Chondrocyte (in vitro differentiated cells): ENCODE measurements around the gene SLC45A1. TPM values are rescaled to one million over a fixed set of nuclear protein-coding genes. Genes with fewer than 3 reads are reported as not detected.

ENCODE experiments used
- DNase-seq: peaks from one replicate; pipeline ENCODE4 v3.0.0; 2021; ENCODE audit warnings: mixed read lengths, low spot score
- H3K27ac Mint-ChIP-seq: one replicate; pipeline ENCODE4 v1.8.0; 2021; ENCODE audit warnings: mild to moderate bottlenecking, moderate library complexity, mixed read lengths; ENCODE audit not compliant: unreplicated experiment
- H3K27me3 Mint-ChIP-seq: 2 replicates; pipeline ENCODE4 v1.8.0; 2021; ENCODE audit warnings: low read depth, mixed read lengths
- H3K36me3 Mint-ChIP-seq: 2 replicates; pipeline ENCODE4 v1.8.0; 2021; ENCODE audit warnings: low read depth, mixed read lengths
- H3K4me1 Mint-ChIP-seq: 2 replicates; pipeline ENCODE4 v1.8.0; 2021; ENCODE audit warnings: low read depth, mild to moderate bottlenecking, mixed read lengths
- H3K4me3 Mint-ChIP-seq: one replicate; pipeline ENCODE4 v1.8.0; 2021; ENCODE audit warnings: mild to moderate bottlenecking, moderate library complexity, mixed read lengths; ENCODE audit not compliant: unreplicated experiment
- H3K9me3 Mint-ChIP-seq: 2 replicates; pipeline ENCODE4 v1.8.0; 2021; ENCODE audit warnings: low read depth, mixed read lengths
- CTCF ChIP-seq: fragments of 200-600 bp; sonication (generic); IDR thresholded peaks from 2 replicates; pipeline ENCODE4 v1.5.0; 2021; ENCODE audit warnings: antibody characterized with exemption, mild to moderate bottlenecking, moderate library complexity
- total RNA-seq: library from RNA; stranded (reverse); gene quantifications from 3 replicates; pipeline ENCODE4 v1.2.1, GENCODE V29; 2021

Gene SLC45A1
- total RNA-seq, 1 donor from 2014 or later, result 4.8 TPM

DNA sequence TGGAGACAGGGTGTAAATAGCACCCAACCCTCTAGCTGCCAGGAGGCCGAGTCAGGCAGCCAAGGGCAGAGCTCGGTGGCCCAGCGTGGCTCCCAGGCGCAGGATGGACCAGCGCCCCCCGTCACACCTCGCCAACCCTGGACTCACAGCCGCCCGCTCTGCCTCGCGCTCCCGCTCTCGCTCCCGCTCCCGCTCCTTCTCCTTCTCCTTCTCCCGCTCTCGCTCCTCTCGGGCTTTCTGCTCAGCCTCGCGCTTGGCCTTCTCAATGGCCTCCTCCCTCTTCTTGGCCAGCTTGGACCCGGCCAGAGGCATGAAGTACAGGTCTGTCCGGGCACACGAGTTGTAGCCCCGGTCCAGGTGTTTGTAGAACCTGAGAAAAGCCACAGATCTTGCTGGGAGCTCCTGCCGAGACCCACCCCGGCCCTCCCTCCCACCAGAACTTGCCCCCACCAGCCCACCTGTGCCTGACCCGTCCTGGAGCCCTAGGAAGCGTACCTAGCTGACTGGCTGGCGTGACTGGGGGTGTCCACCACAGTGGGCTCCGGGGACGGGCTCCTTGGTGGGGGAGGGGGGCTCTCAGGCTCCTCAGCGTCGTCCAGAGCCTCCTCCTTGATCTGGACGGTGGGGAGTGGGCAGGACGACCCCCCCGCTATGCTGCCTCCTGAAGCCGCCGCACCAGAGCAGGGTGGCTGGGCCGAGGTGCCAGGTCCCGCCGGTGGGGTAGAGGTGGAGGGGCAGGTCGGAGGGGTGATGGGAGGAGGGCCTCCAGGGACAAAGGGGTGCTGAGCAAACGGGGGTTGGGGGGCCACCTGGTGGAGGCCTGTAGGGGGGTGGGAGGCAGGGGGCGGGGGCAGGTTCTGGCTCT, 41.9 kb downstream of the SLC45A1 start:
- no peaks in the 10 kb centered on the region for H3K27me3 Mint-ChIP-seq
- H3K36me3 Mint-ChIP-seq, result peaks cover 30% of the 10 kb centered on the region
- H3K4me1 Mint-ChIP-seq, result peaks cover 16% of the 10 kb centered on the region
- DNase-seq, result no peak
- no peaks in the 10 kb centered on the region for H3K9me3 Mint-ChIP-seq
- H3K4me3 Mint-ChIP-seq, result no peak overlapping the region
- H3K27ac Mint-ChIP-seq, result no peak overlapping the region
- no peak for TF ChIP-seq CTCF

DNA sequence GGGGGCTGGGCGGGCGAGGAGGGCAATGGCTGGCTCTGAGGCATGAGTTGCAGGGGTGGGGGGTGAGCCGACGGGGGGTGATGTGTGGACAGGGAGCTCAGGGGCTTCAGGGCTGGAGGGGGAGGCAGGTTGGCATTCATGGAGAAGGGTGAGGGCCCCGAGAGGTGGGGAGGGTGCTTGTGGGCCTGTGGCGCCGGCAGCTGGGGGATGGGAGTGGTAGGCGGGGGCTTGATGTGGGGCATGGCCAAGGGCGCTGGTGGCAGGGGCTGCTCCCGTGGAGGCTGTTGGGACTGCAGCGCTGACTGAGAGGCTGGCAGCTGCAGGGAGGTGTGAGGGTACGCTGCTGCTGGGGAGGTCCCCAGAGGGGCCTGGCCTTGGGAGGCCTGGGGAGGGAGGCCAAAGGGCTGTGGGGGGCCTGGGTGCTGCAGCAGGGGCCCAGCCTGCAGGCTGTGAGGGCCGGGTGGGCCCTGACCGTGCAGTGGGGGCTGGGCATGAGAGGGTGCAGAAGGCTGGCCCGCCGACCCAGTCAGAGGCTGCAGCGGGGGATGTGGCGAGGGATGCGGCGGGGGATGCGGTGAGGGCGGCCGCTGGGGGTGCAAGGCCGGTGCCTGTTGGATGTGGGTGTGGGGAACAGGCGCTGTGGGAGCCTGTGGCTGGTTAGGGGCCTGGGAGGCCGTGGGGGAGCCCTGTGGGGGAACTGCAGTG, 42.7 kb downstream of the SLC45A1 start:
- H3K4me3 Mint-ChIP-seq, result no peak overlapping the region
- no peaks in the 10 kb centered on the region for H3K9me3 Mint-ChIP-seq
- H3K4me1 Mint-ChIP-seq, result peaks cover 19% of the 10 kb centered on the region
- TF ChIP-seq CTCF, result no peak
- peaks cover 28% of the 10 kb centered on the region for H3K36me3 Mint-ChIP-seq
- H3K27me3 Mint-ChIP-seq, result no peaks in the 10 kb centered on the region
- no peak overlapping the region for H3K27ac Mint-ChIP-seq
- DNase-seq, result no peak

DNA sequence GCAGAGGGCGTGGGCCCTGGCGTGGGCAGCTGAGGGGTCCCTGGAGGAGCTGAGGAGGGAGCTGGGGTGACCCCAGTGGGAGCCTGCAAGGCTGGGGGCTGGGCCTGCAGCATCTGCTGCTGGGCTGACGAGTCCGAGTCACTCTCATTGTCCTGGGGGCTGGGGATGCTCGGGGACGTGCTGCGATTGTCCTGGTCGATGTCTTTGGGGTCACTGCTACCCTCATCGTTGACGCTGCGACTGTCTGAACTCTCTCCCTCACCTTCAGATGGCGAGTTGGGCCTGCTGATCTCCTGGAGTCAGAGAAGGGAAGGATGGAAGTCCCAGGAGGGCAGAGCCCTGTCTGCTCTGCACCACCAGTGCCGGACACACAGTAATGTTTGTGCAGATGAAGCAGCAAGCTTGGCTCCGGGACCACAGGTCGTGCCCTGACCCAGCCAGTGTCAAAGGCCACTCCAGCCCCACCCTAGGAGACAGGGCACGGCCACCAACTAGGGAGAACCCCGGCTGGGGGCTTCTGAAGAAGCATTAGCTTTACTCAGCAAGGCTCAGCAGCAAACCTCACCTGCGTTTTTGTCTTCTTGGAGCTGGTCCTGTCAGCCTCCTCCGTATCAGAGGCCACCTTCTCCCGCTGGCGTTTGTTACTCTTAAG, 43.4 kb downstream of the SLC45A1 start:
- H3K9me3 Mint-ChIP-seq, result no peaks in the 10 kb centered on the region
- no peak for DNase-seq
- no peak overlapping the region for H3K27ac Mint-ChIP-seq
- TF ChIP-seq CTCF, result no peak
- H3K36me3 Mint-ChIP-seq, result peaks cover 27% of the 10 kb centered on the region
- no peak overlapping the region for H3K4me3 Mint-ChIP-seq
- peaks cover 20% of the 10 kb centered on the region for H3K4me1 Mint-ChIP-seq
- no peaks in the 10 kb centered on the region for H3K27me3 Mint-ChIP-seq

DNA sequence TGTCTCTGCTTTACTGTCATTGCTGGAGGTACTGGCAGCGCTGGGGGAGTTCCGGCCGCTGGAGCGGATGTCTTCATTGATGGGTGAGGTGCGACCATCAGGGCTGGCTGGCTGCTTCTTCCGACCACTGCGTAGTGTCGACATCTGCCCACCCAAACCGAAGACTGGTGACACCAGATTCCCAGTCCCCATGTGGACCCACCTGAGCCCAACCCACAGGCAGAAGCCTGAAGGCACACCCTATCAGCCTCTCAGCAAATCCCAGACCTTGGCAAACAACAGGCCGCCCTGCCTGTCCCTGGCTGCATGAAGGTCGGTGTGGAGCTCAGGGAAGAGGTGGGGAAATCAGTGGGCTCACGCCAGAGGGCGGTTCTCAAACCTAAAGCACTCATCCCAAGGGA, 44.8 kb downstream of the SLC45A1 start:
- no peak for DNase-seq
- no peaks in the 10 kb centered on the region for H3K9me3 Mint-ChIP-seq
- peaks cover 34% of the 10 kb centered on the region for H3K4me1 Mint-ChIP-seq
- TF ChIP-seq CTCF, result no peak
- H3K27me3 Mint-ChIP-seq, result no peaks in the 10 kb centered on the region
- no peak overlapping the region for H3K4me3 Mint-ChIP-seq
- H3K36me3 Mint-ChIP-seq, result peaks cover 20% of the 10 kb centered on the region
- H3K27ac Mint-ChIP-seq, result no peak overlapping the region

DNA sequence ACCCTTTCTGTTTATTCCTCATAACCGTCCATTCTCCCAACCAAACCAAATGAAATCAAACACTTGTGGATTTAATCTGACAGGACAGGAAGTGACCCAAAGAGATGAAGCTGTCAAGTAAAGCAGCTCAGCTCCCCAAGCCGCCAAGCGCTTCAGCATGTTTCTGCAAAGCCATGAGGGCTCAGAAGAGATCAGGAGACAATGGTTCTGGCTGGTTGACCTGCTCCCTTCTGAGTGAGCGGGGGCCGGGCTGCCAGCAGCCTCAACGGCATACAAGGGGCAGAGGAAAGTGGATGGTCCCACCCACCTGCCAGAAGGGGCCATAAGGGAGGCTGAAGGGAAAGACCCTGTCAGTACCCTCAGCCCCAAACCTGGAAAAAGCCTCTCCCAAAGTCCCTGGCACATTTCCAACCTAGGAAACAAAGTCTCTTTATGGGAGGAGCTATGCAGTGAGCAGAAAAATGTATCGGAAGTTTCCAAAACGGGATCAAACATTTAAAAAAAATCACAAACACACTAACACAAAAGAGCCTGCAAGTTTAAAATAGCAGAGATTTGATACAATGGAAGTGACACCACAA, 45.4 kb downstream of the SLC45A1 start:
- Mint-ChIP-seq H3K4me1 (peaks cover 38% of the 10 kb centered on the region), H3K9me3 (no peaks in the 10 kb centered on the region), H3K27me3 (no peaks in the 10 kb centered on the region), H3K27ac (no peak overlapping the region), H3K36me3 (peaks cover 16% of the 10 kb centered on the region), H3K4me3 (no peak overlapping the region)
- no peak for TF ChIP-seq CTCF
- DNase-seq, result no peak
